Adrenal gland (tissue), 12 donors: ENCODE results near the gene PLEKHD1. TPM values are rescaled to one million over a fixed set of nuclear protein-coding genes. Genes with fewer than 3 reads are reported as not detected.

Source experiments
- DNase-seq, 7 donors: peaks; one replicate each; pipeline ENCODE4 v3.0.0-alpha.2; 2019 to 2020
- H3K27ac ChIP-seq, 5 donors: fragments of 200-600 bp; sonication (generic) in 4 of 5; 1 replicate in 3 of 5; 2 replicates in 2 of 5; pipeline versions ENCODE4 v1.5.1 to v1.8.0; 2016 to 2020; ENCODE audit warnings: mild to moderate bottlenecking in 1 of 5
- H3K27me3 ChIP-seq: fragments of 200-600 bp; 2 replicates; pipeline ENCODE4 v1.8.0; 2021
- H3K36me3 ChIP-seq, 2 donors: fragments of 200-600 bp; replicated peaks in 1 of 2; 1 replicate in 1 of 2; 2 replicates in 1 of 2; pipeline versions ENCODE4 v1.5.1 to v1.8.0; 2018 to 2022
- H3K4me1 ChIP-seq, 2 donors: fragments of 200-600 bp; replicated peaks in 1 of 2; 1 replicate in 1 of 2; 2 replicates in 1 of 2; pipeline versions ENCODE4 v1.5.1 to v1.8.0; 2018 to 2021
- H3K4me3 ChIP-seq, 4 donors: fragments of 200-600 bp; sonication (generic) in 3 of 4; one replicate each; pipeline ENCODE4 v1.5.1; 2016 to 2018
- H3K9me3 ChIP-seq, 3 donors: fragments of 200-600 bp; sonication (generic) in 1 of 3; replicated peaks in 1 of 3; 1 replicate in 2 of 3; 2 replicates in 1 of 3; pipeline versions ENCODE4 v1.5.1 to v1.8.0; 2016 to 2021
- POLR2A ChIP-seq, 2 donors: fragments of 450-650 bp; IDR thresholded peaks; one replicate each; pipeline ENCODE4 v1.6.1; 2017; ENCODE audit warnings: antibody characterized with exemption in 2 of 2, mild to moderate bottlenecking in 2 of 2, moderate library complexity in 1 of 2
- WGBS, 4 donors: extraction: QIAGEN DNeasy Blood & Tissue Kit in 2 of 4; methylation state at CpG; one replicate each; pipeline versions ENCODE4 v1.1.5 to v1.1.7; 2013 to 2017; 5-methylcytosine and 5-hydroxymethylcytosine counted together
- intact Hi-C, 2 donors: fragments of 100-400 bp; cut with DNase I; formaldehyde crosslinking; loops; one replicate each; pipeline versions ENCODE4 v1.14.1 to v1.15.0; 2022 to 2023
- polyA plus RNA-seq, 3 donors: library from polyadenylated mRNA; stranded (reverse); fragments of 200-250 nt in 2 of 3; fragments of 350-450 nt in 1 of 3; fragmentation: Illumina TruSeq in 1 of 3; extraction: RNeasy Lipid Tissue Mini Kit (QIAGEN cat#74804) in 1 of 3; gene quantifications; one replicate each; pipeline ENCODE4 v1.2.3, GENCODE V29; 2013 to 2014
- total RNA-seq, 9 donors: library from RNA; depleted of rRNA in 4 of 9; stranded (reverse); fragments of >200 nt in 4 of 9; fragments of 120-200 nt in 1 of 9; fragmentation: NEBNext Ultra II Directional in 1 of 9; extraction: Animal tissue kit (Norgen Biotek cat#: 25700) in 1 of 9; gene quantifications; one replicate each; pipeline versions ENCODE4 v1.1.0 to v1.2.4, GENCODE V29; 2013 to 2023
- TF ChIP-seq, protein P1 (sequence below), 6 experiments: fragments of 450-650 bp in 4 of 6; fragments of 200-600 bp in 2 of 6; sonication (generic) in 1 of 6; IDR thresholded peaks; 1 replicate in 5 of 6; 2 replicates in 1 of 6; pipeline versions ENCODE4 v1.5.1 to v1.8.0; 2016 to 2021; ENCODE audit warnings: antibody characterized with exemption in 6 of 6, mild to moderate bottlenecking in 2 of 6, moderate library complexity in 1 of 6
- donor health status: healthy with polysubstance abuse.
- donor health status: Bipolar disorder and iron deficiency.
- donor health status: DM: yes; HTN: yes; CAD: no.
- donor health status: DM: no; HTN: no; CAD: no.
- donor health status: DM: no; HTN: no; CAD: no.
- donor health status: DM: yes; HTN: yes; CAD: no.

The PLEKHD1 gene
- total and polyA plus RNA-seq, 12 donors, result 0.04 to 0.25 (median 0.14) TPM; not detected in 3

DNA sequence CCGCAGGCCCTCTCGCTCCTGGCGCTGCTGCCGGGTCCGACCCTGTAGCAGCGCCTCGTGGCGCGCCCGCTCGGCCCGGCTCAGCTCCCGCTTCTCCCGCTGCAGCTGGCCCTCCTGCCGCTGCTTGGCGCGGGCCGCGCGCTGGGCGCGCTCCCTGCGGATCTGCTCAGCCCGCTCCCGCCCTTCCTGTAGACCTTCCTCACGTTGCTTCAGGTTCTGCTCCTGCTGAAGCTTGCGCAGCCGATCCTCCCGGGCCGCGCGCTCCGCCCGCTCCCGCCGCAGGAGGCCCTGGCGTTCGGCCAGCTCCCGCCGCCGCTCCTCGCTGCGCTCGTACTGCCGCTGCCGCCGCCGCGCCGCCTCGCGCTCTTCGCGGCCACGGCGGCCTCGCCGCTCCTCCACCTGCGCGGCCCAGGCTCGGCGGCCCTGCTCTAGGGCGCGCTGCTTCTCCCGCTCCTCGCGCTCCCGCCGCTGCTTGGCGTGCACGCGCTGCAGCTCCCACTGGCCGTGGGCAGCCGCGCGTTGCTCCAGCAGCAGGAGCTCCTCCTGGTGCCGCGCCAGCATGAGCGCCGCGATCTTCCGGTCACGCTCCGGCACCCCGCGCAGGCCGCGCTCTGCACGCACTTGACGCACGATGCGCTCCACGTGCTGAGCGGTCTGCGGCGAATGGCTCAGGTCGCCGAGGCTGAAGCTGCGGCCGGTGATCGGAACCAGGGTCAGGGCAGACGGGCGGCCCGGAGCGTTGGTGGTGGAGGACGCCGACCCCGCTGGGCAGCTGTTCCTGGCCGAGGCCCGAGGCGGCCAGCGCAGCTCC is 87.7 kb downstream of the PLEKHD1 start:
- H3K4me3 ChIP-seq, result peak overlapping the region in 1 of 4 donors; percentile 59
- TF ChIP-seq, protein P1, sequence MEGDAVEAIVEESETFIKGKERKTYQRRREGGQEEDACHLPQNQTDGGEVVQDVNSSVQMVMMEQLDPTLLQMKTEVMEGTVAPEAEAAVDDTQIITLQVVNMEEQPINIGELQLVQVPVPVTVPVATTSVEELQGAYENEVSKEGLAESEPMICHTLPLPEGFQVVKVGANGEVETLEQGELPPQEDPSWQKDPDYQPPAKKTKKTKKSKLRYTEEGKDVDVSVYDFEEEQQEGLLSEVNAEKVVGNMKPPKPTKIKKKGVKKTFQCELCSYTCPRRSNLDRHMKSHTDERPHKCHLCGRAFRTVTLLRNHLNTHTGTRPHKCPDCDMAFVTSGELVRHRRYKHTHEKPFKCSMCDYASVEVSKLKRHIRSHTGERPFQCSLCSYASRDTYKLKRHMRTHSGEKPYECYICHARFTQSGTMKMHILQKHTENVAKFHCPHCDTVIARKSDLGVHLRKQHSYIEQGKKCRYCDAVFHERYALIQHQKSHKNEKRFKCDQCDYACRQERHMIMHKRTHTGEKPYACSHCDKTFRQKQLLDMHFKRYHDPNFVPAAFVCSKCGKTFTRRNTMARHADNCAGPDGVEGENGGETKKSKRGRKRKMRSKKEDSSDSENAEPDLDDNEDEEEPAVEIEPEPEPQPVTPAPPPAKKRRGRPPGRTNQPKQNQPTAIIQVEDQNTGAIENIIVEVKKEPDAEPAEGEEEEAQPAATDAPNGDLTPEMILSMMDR (IDR thresholded peaks at IDR 0.05), result no peak
- no peak for TF ChIP-seq POLR2A (IDR thresholded peaks at IDR 0.05)
- peaks cover 5 to 28% of the 10 kb centered on the region in 2 donors for H3K4me1 ChIP-seq
- H3K27me3 ChIP-seq, result peaks cover 68% of the 10 kb centered on the region
- DNase-seq, result peak in 4 of 7 donors; percentile 20 to 61 (median 30)
- H3K27ac ChIP-seq, result no peak overlapping the region
- H3K36me3 ChIP-seq, result no peaks in the 10 kb centered on the region
- 9 to 70% (median 12%) methylated on average over 2 to 112 of the region's 112 CpGs for WGBS, 4 donors
- no peaks in the 10 kb centered on the region for H3K9me3 ChIP-seq
- intact Hi-C loops, result loop anchor here (2.0 to 5.0 kb wide), 2 partner anchors 33 to 35 kb away; no protein-coding TSS in a partner anchor

DNA sequence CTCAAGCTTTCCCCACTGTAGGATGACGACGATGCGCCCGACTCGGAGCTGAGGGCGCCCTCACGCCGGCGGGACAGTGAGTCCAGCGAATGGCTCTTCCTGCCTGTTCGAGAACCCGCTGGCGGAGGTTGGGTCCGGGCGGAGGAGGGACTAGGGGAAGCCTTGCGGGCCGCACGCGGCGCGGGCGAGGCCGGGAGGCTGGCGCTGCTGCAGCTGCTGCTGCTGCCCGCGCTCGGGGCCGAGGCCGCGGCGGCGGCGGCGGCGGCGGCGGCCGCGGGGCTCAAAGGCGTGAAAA is 88.3 kb downstream of the PLEKHD1 start:
- peaks cover 68% of the 10 kb centered on the region for H3K27me3 ChIP-seq
- no peak overlapping the region for H3K27ac ChIP-seq
- H3K4me3 ChIP-seq, result peak overlapping the region in 1 of 4 donors; percentile 59
- no peak for TF ChIP-seq POLR2A (IDR thresholded peaks at IDR 0.05)
- TF ChIP-seq, protein P1 (IDR thresholded peaks at IDR 0.05), result no peak
- no peaks in the 10 kb centered on the region for H3K36me3 ChIP-seq
- DNase-seq, result no peak
- 29 to 52% (median 31%) methylated on average over 16 to 37 of the region's 40 CpGs; no CpG with 5 or more reads in 1 of the 4 donors for WGBS, 4 donors
- intact Hi-C loops, result loop anchor here (2.0 to 5.0 kb wide), 2 partner anchors 34 to 35 kb away; no protein-coding TSS in a partner anchor
- peaks cover 5 to 28% of the 10 kb centered on the region in 2 donors for H3K4me1 ChIP-seq
- no peaks in the 10 kb centered on the region for H3K9me3 ChIP-seq

DNA sequence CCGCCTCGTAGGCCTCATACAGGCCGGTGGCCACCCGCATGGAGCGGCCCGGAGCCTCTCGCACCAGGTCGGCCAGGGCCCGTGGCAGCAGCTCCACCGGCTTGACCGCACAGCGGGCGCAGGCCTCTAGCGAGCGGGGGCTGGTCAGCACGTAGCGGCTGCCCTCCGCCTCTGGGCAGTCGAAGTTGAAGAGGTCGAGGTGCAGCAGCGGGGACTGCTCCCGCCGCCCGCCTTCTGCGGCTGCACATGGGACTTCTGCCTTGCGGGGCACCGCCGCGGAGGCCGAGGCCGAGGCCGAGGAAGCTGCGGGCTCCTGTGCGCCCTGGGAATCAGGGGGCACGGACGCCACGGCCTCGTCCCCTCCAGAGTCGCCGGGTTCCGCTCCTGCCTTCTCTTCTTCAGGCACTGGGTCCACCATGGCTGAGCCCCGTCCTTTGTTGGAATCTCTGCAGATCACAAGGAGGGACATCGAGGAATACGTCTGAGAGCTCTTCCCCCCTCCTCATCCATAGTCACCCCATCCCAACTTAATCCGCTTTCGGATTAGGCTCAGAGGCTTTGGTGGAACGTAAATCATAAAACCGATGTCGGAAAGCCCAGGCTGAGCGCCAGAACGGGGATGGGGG is 88.8 kb downstream of the PLEKHD1 start:
- H3K9me3 ChIP-seq, result no peaks in the 10 kb centered on the region
- no peak overlapping the region for H3K4me3 ChIP-seq
- no peak for DNase-seq
- H3K27me3 ChIP-seq, result peaks cover 67% of the 10 kb centered on the region
- intact Hi-C loops, result loop anchor here (2.0 to 5.0 kb wide), 2 partner anchors 35 to 36 kb away; no protein-coding TSS in a partner anchor
- H3K27ac ChIP-seq, result no peak overlapping the region
- H3K36me3 ChIP-seq, result no peaks in the 10 kb centered on the region
- H3K4me1 ChIP-seq, result peaks cover 5 to 28% of the 10 kb centered on the region in 2 donors
- WGBS, 4 donors, result 27 to 50% (median 32%) methylated on average over 8 to 51 of the region's 51 CpGs
- TF ChIP-seq, protein P1 (IDR thresholded peaks at IDR 0.05), result no peak
- TF ChIP-seq POLR2A (IDR thresholded peaks at IDR 0.05), result no peak

DNA sequence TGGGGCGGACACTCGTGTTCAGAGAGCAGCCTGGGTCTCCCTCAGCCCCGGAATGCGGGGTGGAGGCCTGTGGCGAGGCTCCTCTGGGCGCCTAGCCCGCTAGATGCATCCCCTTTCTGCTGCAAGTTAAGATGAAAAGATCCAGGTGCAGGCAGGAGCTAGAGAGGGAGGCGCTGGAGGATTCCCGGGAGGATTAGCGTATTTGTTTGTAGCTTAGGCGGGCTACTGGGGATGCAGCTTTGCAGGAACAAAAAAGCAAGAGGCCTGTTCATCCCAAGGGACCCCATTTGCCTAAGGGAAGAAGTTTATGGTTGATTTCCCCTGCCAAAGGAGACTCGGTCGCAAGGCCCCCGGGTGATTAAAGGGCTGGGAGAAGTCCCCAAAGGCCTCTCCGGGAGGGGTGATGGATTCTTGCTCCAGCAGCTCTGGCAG is 89.3 kb downstream of the PLEKHD1 start:
- intact Hi-C loops, result loop anchor here (2.0 to 5.0 kb wide), 2 partner anchors 35 to 37 kb away; no protein-coding TSS in a partner anchor
- H3K4me1 ChIP-seq, result peaks cover 5 to 28% of the 10 kb centered on the region in 2 donors
- H3K27ac ChIP-seq, result no peak overlapping the region
- no peaks in the 10 kb centered on the region for H3K9me3 ChIP-seq
- whole genome bisulfite sequencing, 4 donors, result 5 to 13% (median 7%) methylated on average over 9 to 15 of the region's 15 CpGs
- no peak for DNase-seq
- H3K4me3 ChIP-seq, result no peak overlapping the region
- no peaks in the 10 kb centered on the region for H3K36me3 ChIP-seq
- TF ChIP-seq POLR2A (IDR thresholded peaks at IDR 0.05), result no peak
- TF ChIP-seq, protein P1 (IDR thresholded peaks at IDR 0.05), result no peak
- H3K27me3 ChIP-seq, result peaks cover 63% of the 10 kb centered on the region
